OCI-LY1 (cell line): ENCODE results near the gene GLDC.

ENCODE experiments used
- EZH2 ChIP-seq: fragments of 200-600 bp; sonication (generic), shearing (Covaris generic); IDR thresholded peaks from 2 replicates; pipeline ENCODE4 v1.8.0; 2017; ENCODE audit warnings: borderline replicate concordance, mixed run types, mild to moderate bottlenecking, antibody characterized with exemption, low read length, moderate library complexity, mixed read lengths
- TF ChIP-seq, protein P1 (sequence below): fragments of 200-600 bp; sonication (generic), shearing (Covaris generic); IDR thresholded peaks from 2 replicates; pipeline ENCODE4 v1.5.1; 2017; ENCODE audit warnings: mild to moderate bottlenecking, antibody characterized with exemption, low read length, moderate library complexity, mixed read lengths

DNA sequence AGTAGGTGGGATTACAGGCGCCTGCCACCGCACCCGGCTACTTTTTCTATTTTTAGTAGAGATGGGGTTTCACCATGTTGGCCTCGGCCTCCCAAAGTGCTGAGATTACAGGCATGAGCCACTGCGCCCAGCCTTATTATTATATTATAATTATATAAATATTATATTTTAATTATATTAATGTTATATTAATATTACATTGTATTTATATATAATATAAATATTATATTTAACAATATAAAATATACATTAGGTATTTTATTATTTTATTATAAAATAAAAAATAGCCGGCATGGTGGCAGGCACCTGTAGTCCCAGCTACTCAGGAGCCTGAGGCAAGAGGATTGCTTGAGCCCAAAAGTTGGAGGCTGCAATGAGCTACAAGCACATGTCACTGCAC lies 21.6 kb upstream of the GLDC start:
- TF ChIP-seq, protein P1, sequence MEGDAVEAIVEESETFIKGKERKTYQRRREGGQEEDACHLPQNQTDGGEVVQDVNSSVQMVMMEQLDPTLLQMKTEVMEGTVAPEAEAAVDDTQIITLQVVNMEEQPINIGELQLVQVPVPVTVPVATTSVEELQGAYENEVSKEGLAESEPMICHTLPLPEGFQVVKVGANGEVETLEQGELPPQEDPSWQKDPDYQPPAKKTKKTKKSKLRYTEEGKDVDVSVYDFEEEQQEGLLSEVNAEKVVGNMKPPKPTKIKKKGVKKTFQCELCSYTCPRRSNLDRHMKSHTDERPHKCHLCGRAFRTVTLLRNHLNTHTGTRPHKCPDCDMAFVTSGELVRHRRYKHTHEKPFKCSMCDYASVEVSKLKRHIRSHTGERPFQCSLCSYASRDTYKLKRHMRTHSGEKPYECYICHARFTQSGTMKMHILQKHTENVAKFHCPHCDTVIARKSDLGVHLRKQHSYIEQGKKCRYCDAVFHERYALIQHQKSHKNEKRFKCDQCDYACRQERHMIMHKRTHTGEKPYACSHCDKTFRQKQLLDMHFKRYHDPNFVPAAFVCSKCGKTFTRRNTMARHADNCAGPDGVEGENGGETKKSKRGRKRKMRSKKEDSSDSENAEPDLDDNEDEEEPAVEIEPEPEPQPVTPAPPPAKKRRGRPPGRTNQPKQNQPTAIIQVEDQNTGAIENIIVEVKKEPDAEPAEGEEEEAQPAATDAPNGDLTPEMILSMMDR: no peak
- TF ChIP-seq EZH2: no peak
